NCI-H2227 (cell line): ENCODE measurements around the gene RNF148.

ENCODE experiments used
- DNase-seq: peaks from one replicate; lab custom pipeline; 2025; ENCODE audit not compliant: unreplicated experiment; lab: John Stamatoyannopoulos, UW

RNF148 gene, protein sequence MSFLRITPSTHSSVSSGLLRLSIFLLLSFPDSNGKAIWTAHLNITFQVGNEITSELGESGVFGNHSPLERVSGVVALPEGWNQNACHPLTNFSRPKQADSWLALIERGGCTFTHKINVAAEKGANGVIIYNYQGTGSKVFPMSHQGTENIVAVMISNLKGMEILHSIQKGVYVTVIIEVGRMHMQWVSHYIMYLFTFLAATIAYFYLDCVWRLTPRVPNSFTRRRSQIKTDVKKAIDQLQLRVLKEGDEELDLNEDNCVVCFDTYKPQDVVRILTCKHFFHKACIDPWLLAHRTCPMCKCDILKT

DNA sequence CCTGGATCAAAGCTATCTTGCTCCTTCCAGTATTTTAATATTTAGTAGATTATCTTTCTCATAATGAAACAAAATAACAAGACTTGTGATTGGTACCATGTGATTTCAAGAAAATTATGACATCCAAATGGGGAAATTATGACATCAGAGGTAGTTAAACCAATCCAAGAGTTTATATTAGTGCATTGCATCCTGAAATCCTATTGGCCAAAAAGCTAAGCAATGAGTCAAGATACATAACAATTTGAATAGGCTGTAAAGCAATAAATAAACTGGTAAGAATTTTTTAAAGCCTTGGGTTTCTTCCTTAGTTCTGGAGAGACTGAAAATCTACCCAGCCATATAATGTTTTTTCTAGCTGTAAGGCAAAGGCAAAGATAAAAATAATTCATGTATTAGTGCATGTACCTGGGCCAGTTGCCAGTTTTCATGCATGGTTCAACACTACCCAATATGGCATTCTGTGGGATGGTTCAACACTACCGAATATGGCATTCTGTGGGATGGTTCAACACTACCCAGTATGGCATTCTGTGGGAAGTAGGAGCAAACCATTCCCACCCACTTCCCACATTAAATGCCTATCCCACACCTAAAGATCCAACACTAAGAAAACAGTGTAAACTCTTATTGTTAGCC is at the start of gene RNF148:
Gene RNF148 (minus strand): TSS at position 51 of the 639 bp plus-strand sequence. CDS start 172 bp downstream, outside the sequence.
- DNase-seq = no peak

DNA sequence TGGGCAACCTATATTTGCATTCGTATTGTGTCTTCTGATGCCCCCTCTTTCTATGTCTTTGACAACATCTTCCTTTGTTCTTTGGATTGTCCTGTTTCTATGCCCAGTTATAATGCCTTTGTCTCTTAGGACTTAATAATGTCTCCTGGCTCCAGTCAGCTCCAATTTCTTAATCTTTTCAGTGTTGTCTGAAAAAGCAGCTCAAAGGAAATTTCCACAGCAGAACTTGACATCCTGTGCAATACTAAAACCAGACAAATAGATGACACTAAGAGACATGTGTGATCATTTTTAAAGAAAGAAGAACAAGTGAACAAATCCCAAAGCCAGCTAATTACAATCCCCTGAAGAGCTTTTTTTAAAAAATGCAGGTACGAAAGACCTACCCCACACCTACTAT is 47.7 kb upstream of the RNF148 start:
- no peak for DNase-seq

DNA sequence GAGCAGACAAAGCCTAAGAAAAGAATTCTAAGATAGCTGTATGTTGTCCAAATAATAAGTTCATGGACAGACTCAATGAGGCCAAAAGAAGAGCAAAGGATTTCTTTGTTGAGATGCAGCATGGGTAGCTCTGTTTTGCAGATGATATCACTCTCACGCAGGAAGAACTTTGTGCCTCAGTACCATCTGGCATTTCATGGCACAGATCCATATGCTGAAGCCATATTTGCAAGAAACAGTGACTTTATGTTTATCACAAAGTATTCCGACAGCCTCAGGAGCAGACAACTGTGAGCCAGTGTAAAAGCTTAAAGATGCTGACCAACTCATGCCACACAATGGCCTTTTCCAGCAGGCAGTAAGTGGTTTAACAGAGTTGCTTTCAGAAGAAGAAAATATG is 45.5 kb upstream of the RNF148 start:
- no peak for DNase-seq

DNA sequence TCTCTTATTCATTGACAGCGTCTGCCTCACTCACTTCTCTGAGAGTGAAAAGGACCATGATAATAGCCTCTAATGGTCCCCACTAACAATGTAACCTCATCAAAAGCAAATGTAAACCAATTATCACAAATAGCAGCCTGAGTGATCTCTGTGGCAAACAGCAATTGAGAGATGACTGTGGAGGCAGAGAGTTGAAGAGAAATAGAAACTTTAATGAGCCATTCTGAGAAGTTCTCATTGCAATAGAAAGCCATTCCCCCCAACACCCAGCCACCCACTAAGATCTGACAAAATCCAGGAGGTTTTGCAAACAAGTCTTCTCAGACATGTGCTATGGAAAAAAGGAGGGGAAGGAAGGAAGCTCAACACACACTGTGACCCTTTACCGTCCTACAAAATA is 44.2 kb upstream of the RNF148 start:
- no peak for DNase-seq

DNA sequence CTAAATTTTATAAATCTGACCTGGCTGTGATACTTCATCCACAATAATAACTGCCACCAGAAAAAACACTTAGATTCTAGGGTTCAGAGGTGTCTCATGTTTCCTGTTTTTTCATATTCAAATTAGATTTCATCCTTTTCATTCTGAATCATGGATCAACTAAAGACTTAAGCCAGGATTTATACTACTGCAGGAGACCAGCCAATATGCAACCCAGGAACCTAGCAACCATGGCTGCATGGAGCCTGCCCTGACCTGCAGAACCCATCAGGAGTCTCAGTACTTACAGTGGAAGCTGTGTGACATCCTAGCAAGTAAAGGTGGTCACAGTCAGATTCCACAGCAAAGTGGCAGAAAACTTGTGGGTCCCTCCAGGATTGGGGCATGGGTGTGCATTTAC is 40.5 kb upstream of the RNF148 start:
- no peak for DNase-seq

DNA sequence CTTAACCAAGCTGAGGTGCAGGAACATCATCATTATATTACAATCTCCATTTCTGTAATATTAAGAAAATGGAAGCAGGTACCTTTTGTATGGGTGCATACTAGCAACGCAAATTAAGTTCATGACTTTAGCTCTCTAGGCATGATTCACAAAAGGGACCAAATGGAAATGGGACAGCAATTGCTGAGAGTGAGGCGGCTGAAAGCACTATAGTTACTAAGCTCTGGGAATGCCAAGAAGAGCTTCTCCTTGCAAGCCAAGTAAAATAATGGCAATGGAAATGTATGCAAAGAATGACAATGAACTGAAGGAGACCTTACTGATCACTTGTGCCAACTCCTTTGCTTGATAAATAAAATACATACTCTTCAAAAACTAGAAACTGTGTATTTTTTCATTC is 36.2 kb upstream of the RNF148 start:
- DNase-seq = no peak

DNA sequence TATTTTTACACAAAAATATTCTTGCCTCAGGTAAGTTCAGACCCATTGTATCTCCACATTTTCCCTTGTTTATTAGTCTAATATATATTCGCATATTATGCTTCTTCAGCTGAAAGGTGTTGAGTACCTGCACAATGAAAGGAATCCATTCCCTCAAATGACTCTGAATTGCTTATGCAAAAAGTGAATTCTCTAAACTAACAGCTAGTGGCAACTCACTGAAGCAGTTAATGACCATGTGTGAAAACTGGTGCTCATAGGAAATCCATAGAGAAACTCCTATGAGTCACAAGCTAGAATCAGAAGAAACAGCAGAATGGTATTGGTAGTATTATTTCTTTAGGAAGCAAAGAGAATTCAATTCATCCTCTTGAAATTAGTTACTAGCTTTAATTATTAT is 33.5 kb upstream of the RNF148 start:
- DNase-seq = no peak

DNA sequence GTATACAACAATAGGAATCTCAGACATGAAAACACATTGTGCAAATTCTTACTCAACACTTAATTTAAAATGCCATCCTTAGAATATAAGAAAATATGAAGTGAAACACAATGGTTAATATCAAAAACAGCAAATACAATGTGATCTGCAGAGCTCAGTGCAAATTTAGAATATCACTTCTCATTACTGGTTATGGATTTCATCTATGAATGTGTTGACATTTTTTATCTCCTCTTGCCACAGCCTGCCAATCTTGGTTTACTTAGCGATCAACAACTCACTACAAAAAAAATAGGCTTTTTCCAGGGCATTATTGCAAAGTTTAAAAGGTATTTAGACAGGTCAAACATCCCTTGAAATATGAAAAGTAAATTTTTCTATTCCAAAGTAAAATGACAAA is 25.0 kb upstream of the RNF148 start:
- no peak for DNase-seq

DNA sequence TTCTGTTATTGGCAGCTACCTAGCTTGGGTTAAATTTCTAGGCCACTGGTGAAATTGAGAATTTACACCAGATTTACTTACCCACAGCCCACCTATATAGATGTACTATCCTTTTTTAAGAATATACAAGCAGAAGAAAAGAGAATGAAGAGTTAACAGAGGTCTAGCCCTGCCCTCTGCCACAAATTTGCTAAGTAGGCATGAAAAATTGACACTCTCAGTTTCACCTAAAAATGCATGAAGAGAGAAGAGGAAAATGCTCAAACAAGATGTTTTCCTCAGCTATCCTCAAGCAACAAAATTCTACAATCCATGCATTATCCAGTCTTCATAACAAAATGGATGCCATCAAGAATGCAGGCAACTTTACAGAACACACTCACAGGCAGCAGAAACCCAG is 24.6 kb upstream of the RNF148 start:
- no peak for DNase-seq

DNA sequence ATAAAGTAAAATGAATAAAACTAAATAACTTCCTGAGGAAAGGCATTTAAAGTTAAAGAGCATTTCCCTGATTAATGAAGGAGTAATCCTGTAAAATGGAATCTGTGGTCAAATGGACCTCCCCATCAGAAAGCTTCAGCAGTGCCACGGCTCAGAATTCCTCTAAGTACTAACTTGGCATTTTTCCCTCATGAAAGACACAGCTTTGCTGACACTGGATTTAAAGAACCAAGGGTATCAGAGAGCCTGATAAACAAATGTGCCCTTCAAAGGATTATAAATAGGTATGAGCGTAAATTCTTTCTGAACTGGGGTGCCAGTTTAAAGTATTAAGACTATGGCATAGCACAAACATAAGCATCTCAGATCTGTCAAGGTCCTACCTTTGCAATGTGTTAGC is 24.2 kb upstream of the RNF148 start:
- DNase-seq = no peak

DNA sequence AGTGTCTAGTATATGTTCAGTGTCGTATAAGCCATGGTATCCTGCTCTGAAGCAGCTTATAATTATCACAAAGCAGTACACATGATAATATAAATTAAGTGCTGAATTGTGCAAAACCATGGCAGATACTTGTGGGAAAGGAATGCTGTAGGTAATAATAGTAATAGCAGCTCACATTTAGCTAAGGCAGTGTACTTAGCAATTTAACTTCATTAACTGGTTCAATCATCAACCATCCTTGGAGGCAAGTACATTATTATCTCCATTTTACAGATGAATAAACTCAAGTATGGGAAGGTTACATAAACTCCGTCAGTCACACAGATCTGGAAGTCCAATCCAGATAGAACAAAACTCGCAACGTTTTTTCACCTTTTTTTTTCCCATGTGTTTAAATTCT is 21.6 kb upstream of the RNF148 start:
- DNase-seq = no peak

DNA sequence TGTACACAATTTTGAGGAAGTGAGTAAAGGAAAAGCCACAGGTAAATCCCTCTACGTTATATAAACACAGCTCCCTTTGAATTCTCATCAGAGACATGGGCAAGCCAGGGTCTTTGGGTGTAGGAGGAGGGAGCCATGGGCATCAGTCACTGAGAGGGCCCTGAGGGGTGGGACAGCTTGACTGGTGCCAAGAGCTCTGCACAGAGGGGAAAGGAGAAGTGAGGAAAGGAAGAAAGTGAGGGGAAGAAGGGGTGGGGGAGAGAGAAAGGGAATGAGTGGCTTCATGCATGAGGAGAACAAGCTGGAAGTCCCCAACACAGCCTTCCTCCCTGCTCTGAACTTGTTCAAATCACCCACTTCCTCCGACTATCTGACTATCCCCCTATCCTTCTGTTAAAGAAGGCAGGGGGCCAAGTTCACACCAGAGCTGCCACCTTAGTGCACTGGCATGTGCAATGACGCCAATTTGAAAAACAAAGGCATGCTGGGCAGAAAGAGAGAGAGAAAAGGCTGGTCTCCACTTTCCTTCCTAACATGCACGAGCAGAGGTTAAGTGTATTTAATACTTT is 16.4 kb upstream of the RNF148 start:
- no peak for DNase-seq

DNA sequence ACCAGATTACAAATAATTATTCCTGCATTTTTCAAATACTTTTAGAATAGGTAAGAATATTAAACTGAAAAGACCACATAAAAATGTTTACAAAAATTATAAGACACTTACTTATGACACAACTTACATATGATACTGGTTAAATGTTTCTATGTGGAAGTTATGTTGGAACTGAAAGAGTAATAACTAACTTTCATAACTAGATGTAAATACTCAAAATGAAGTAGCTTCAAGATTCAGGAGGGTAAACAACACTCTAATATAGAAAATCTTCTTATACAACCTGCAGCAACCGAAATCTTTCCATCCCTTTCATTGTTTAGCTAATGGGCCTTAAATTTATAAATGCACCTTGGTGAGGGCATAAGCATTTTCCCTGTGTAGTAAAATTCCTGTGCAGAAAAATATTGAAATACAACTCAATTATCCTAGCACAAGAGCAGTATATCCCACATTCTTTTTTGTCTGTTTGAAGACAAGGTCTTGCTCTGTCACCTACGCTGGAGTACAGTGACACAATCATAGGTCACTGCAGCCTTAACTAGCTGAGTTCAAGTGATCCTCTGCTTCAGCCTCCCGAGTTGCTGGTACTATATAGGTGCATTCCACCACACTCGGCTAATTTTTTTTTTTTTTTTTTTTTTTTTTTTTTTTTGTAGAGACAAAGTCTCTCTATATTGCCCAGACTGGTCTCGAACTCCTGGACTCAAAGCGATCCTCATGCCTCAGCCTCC is 14.8 kb upstream of the RNF148 start:
- no peak for DNase-seq

DNA sequence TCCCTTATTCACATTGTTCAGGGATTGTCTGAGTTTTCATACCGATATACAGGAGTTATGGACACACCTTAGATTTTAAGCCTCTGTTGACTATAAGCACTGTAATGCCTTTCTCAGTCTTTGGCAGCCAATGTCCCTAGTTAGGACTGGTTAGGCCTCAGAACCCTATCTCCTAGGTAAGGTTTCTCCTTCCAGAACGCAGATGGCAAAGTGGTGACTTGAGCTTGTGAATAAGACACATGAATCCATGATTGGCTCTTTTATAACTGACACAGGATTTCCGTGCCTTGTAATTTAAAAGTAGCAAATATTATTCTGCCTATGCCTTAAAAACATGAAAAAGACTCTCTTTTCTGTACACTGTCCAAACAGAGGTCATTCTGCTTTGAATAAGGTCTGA is 12.5 kb upstream of the RNF148 start:
- DNase-seq = no peak

DNA sequence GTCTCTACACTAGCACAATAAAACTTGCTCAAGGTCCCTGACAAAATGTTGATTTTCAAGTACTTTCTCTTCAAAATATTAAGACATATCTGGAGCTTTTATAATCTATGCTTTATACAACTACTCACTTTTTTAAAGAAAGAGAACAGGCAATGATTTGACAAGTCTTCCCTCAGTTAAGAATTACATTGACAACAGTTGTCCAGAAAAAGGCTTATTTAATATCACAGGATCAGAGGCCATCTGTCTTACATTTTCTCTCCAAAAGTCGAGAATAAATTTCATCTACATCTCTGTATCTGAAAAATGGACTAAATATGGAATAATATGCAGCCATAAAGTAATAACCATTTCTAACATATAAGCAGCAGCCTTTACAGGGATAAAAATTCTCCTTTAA is 8.2 kb upstream of the RNF148 start:
- DNase-seq = no peak

DNA sequence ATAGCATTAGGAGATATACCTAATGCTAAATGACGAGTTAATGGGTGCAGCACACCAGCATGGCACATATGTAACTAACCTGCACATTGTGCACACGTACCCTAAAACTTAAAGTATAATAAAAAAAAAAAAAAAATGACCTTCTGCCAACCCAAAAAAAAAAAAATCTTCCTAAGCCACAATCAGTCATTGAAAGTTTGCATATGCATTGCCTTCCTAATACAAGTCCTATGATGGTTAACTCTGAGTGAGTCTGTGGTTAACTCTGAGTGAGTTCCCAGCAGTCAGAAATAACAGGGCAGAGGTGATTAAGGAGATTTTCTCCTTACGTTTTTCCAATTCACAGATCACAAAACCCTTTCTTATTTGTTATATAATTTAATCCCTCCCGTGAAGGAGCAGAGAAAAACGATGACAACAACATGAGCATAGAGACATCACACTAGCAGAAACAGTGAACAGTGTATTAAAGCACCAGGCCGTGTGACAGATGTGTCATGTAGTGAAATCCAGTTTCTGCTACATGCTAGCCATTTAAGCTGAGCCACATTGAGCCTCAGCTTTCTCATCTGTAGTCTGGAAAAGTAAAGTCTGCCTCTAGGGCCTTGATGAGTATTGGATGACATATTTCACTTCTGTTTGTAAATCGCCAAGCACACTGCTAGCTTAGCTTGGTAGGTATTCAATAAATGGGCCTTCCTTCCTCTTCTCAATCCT is 7.4 kb upstream of the RNF148 start:
- DNase-seq = no peak

DNA sequence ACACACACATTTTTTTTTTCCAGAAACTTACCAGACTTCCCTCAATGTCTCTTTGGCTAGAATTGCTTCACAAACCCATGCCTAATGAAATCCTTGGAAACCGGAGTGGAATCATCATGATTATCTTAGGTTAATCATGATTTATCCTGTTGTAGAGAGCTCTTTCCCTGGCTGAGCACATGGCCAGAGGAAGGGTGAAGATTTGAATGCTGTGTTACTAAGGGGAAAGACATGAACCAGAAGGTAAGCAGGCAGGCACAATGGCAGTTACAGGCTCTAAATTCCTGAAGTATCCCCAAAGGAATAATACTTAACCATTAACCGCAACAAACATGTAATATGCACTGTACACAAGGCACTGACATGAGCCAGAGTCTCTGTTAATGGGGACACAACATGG is 4.1 kb upstream of the RNF148 start:
- no peak for DNase-seq

DNA sequence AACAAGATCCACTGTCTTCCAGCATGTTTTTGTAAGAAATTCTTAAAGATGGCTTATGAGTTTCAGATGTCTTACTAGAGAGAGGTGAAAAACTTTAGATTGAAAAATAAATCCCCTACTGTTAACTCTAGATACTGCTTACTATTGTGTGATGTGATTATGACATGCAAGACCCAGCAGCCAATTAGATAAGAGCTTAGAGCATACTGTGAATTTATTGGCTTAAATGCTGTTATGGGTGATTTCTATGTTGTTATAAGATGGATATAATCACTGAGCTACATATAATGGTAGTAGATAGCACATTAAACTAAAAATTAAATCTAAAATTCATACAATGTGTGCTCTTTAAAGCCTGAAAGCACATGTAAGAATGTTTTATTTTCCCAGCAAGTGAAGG is 3.7 kb downstream of the RNF148 start, which contains the start of gene RNF133:
Gene RNF133 (minus strand): TSS at position 101 of the 400 bp plus-strand sequence. CDS start 199 bp downstream, outside the sequence.
- DNase-seq = no peak

DNA sequence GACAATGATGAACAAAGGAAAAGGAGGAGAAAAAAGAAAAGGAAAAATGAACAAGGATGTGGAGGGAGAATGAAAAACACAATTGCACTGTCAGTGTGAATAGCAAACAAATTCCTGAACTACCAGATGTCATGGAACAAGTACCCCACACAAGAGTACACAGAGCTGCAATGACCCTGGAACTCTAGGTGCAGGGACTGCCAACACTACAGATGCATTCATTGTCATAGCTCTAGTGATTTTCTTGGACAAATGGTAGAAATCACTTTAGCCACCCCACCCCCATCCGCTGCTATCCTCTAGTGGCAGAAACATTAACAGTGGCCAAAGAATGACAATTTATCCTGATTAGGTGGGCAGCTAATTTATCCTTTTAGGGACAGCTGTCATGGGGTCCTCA is 6.9 kb downstream of the RNF148 start:
- no peak for DNase-seq

DNA sequence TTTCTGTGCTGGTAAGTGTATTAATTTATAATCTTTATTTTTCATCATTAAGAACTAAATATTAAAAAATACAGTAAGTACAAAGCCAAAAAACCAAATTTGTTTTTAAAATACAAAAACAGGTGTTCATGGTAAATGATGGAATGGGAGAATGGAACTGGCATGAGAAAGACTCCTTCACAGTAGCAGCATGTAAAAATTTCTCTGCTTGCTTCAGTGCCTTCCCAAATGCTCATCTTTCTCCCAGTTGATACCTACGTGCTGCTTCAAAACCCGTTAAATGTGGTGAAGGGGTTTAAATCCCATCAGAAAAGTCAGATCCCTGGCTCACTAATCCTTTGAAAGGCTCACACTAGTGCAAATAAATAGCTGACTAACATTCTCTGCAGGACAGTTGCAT is 8.0 kb downstream of the RNF148 start:
- DNase-seq = no peak

DNA sequence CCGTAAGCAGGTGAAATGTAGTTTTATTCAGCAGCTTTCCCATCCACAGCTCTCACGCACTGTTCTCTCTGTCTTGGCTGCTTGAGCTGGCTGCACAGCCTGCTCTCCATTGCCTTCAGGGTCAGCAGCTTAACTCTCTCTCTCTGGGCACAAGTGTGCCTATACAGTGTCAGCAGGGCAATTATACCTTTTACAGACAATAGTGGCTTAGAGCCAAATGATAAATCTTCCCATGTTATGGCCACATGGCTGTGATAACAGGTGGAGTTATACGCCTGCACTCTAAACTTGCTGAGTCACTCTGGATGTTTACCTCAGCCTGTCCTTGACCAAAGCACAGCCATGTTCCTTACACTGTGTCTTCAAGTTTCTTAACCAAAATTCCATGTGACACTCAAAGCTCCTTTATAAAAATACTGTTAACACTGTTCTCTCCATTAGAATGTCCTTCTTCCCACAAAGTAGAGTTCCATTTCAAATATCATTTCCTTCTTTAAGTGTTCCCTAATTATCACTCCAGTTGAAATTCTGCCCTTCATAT is 9.9 kb downstream of the RNF148 start:
- DNase-seq = no peak
